ENCODE results near the gene MMP14. TPM values are rescaled to one million over a fixed set of nuclear protein-coding genes. Genes with fewer than 3 reads are reported as not detected.
"Not testable (repeated sequence)": the region's sequence is repeated elsewhere in the genome, so short reads cannot be mapped to it uniquely, and the experiment has no call there.

The MMP14 gene
- total RNA-seq, 1 experiment from 2014 or later = 268 TPM

- no peak for DNase-seq (ENCODE audit: low spot score)
These were observed 22.0 kb upstream of the MMP14 start for GRCh38 chr14:22814373-22814772.

DNA sequence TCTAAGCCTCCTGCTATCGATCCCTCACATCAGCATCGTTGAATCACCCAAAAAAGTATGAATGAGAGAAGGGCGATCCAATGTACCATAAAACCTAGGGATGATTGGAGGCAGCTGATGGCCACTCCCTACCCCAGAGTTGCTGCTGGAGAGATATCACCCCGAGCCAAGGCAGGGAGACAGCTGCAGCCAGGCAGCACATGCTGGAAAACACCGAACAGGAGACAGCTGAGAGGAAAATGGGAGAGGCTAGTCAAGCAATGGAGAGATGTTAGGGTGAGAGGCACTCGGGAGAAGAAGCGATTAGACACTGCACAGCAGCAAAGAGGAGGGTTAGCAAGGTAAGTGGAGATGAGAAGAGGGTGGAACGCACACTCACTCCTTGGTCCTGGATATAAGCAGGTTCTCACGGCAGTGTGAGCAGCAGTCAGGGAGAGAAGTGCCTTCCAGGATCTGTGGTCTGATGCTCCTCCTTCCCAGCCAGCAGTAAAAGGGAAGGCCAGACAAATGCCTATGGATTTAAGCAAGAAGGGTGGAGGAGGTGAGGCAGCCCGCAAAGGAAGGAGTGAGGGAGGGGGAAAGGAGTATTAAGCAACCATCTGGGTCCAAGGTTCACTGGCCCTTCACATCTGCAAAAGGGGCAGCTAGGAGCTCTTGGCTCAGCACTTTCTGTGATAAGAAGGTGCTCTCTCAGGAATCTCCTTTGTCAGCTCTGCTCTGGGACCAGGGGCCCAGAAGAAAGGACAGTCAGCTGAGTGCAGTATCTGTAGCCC lies 21.3 kb upstream of the MMP14 start, which contains the start of gene SLC7A7:
TSS of gene SLC7A7 (minus strand) at position 495 of the 773 bp plus-strand sequence. CDS start 2,037 bp downstream, outside the sequence.
- peak; percentile 55 for DNase-seq (ENCODE audit: low spot score)

GRCh38 chr14:22819151-22819988 lies 17.0 kb upstream of the MMP14 start:
- peak; percentile 81 for DNase-seq (ENCODE audit: low spot score)

GRCh38 chr14:22820731-22821130 lies 15.7 kb upstream of the MMP14 start:
- no peak for DNase-seq (ENCODE audit: low spot score)

GRCh38 chr14:22821193-22822015 lies 15.0 kb upstream of the MMP14 start:
- no peak for DNase-seq (ENCODE audit: low spot score)

- DNase-seq (ENCODE audit: low spot score) = no peak
These were observed 14.3 kb upstream of the MMP14 start for GRCh38 chr14:22822016-22822570.

DNA sequence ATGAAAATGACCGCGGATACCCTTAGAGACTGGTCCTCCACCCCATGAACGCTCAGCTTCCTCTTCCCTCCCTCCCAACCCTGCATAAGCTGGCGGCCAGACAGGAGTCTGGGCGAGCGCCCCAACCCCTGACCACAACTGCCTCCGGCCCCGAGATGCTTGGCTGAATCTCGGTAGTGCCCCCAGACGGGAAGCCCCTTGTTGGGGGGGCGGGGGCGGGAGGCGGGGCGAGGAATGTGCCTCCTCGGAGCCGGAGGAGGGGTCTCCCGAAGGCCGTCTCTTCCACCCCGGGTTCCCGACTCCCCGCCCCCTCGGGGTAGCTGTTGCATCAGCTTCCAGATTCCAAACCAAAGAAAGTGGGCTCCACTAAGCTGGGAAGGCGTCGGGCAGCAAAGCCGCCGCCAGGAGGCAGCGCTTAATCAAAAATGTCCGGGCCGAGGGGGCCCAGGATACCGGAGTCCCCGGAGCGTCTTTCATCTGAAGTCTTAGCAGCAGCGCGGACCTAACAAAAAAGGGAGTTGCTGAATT lies 13.8 kb upstream of the MMP14 start:
- peak; percentile 84 for DNase-seq (ENCODE audit: low spot score)

- DNase-seq (ENCODE audit: low spot score) = peak; percentile 97
These were observed 11.6 kb upstream of the MMP14 start for GRCh38 chr14:22824711-22825359.

DNA sequence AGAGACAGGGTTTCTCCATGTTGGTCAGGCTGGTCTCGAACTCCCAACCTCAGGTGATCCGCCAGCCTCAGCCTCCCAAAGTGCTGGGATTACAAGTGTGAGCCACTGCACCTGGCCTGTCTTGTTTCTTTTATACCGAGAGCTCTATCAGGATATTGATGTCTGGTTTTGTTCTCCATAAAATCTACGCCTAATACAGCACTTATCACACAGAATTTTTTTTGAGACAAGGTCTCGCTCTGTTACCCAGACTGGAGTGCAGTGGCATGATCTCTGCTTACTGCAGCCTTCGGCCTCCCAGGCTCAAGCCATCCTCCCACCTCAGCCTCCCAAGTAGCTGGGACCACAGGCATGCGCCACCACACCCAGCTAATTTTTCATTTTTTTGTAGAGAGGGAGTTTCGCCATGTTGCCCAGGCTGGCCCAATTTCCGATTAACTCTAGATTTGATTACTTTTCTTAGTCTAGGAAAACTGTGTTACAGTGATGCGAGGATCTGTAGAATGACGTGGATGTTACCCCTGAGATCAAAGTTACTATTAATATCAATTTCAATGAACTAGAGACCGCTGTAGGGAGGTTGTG lies 7.2 kb upstream of the MMP14 start:
- DNase-seq (ENCODE audit: low spot score) = not testable (repeated sequence)

DNA sequence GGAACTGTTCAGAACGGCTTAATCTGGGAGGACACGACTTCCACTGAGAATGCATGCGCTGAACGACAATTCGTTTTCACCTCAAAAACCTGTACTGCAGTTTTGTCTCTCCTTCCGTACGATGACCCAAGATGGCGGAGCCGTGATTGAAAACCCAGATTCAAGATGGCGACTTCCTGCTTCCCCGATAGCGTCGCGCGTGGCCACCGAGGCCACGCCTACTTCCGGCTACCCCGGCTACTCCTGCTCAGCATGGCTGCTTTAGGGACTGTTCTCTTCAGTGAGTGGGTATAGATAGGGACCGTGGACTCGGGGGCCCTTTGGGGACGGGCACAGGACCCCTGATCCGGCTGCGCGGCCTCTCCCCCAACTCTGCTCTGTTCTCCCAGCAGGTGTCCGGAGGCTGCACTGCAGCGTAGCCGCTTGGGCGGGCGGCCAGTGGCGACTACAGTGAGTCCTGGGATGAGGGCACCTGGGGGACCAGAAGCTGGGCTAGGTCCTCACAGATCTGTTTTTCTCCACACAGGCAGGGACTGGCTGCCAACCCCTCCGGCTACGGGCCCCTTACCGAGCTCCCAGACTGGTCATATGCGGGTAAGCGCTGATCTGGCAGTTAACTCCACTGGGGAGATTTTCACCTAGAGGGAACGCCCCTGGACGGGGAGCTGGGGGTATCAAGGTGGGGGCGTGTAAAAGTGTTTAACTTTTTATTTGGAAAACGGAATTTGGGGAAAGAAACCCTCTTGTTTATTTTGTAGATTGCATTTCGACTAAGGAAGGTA lies 6.5 kb upstream of the MMP14 start, which contains the start of gene MRPL52:
TSS of gene MRPL52 (plus strand) at position 227 of the 782 bp plus-strand sequence. CDS start at position 253, 26 bp downstream.
- peak; percentile 84 for DNase-seq (ENCODE audit: low spot score)

DNA sequence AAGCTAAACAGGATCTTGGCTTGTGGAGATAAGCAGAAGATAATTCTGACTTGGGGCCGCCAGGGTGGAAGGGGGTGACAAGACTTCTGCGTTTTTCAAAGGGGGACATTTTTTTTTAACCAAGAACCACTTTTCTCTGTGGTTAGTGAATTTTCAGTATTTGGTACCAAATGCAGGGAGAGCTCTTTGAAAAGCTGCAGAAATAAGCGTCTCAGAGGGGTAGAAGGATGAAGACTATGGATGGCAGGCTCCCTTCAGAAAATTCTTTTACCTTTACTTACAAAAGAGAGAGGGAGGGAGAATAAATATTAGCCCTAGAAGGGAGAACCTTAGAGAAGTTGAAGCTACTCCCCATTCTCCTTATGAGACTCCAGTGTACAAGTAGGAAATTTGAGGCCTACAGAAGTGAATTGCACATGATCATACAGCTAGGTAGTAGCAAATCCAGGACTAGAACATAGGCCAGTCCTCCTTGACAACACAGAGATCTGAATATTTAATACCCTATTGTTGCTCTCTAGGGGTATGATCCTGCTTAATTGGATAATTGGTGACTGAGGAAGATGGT lies 5.9 kb upstream of the MMP14 start:
- no peak for DNase-seq (ENCODE audit: low spot score)

GRCh38 chr14:22835505-22835904 lies 880 bp upstream of the MMP14 start:
- no peak for DNase-seq (ENCODE audit: low spot score)

DNA sequence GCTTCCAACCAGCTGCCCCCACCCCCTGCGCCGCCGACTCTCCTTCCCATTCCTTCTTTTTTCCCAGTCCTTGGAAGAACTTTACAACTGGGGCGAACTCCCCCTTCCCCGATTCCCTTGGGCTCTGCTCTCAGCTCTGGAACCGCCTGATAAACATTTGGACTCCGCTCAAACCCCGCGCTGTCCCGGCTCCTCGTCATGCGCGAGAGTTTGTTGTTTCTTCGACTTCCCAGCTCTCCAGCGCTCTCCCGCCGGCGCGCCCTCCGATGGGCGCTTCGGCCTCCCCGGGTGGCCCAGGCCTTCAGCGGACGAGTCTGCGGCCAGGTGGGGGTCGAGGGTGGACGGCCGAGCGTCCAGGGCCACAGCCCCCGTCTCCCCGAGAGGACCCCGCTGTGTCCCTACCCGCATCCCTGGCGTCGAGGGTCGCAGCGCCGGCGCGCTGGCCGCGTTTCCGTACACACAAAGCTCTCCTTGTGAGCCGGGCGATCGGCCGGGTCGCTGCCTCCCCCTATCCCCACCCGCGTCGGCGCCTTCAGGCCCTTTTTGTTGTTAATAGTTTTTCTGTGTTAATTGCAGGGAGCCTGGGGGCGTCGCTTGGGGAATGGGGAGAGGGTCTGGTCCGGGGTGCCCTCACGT lies 847 bp downstream of the MMP14 start:
- no peak for DNase-seq (ENCODE audit: low spot score)

DNA sequence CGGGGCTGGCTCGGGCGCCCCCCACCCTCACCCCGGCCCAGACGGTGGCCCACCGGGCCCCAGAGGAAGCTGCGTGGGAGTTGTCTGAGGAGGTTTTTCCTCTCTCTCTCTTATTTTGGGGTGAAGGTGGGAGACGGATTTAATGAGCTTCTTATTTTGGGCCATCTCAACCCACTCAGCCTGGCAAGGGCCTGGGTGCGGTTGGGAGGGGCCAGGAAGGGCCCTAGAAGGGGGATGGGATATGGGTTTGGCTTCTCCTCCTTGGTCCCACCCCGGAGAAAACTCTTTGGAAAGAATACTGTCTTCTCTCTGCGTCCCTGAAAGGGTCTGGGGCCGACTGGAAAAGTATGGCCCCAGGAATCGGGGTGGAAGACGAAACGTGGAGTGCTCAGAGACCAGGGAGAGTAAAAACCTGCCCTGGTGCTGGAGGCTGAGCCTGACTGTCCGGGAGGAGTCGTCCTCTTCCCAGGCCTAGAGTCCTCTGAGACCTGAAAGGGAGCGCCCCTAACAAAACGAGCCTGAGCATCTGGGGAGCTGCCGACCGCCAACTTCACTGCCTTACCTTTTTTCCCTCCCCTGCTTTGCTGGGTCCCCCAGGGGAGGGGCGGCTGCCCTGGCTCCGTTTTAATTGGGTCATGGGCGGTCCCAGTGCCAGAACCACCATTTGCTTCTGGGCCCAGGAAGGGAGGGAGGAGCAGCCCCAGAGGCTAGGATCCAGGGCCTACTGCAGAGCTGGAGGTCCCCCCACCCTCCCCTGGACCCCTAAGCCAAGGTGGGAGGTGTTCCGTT lies 1.6 kb downstream of the MMP14 start:
- peak; percentile 24 for DNase-seq (ENCODE audit: low spot score)

DNA sequence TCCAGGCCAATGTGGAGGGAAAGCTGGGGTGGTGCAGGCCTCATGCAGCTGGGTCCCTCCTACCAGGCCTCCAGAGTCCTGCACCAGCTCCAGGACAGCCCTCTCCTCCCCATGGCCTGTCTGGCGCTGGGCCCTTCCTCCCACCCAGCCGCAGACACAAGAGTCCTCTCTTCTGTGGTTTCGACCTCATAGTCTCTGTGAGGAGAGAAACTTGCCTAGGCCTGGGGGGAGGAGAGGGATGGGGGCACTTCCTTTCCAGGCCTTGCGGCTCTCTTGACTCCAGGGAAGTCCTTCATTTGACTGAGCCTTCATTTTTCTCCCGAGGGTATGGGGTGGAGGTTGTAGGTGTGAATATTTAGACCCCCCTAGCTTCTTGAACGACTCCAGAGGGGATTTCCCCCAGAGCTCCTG lies 2.3 kb downstream of the MMP14 start:
- DNase-seq (ENCODE audit: low spot score) = peak; percentile 75

DNA sequence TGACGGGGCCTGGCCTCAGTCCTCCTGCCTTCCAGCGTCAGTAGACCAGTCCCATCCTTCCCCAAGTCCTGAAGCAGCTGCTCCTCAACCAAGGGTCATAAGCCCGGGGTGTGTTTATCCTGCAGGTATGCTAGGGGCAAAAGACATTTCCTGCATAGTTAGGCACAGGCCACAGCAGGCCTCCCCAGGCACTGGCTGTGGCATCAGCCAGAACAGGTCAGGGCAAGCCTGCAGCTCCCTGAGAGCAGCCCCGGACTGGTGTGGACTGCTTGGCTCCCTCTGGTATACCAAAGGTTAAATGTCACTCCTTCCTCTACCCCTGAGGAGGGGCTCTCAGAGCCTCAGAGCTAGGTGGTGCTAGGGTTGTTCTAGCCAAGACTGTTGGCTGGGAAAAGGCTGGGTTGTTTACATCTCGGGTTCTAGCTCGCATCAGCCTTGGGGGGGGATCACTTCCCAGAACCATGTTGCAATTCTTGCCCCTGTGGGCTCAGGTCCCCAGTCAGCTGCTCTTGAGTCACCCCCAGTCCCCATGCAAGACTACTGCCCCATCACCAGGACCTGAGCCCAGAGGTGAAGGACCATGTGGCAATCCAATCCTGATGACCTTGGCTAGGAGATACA lies 2.9 kb downstream of the MMP14 start:
- no peak for DNase-seq (ENCODE audit: low spot score)

DNA sequence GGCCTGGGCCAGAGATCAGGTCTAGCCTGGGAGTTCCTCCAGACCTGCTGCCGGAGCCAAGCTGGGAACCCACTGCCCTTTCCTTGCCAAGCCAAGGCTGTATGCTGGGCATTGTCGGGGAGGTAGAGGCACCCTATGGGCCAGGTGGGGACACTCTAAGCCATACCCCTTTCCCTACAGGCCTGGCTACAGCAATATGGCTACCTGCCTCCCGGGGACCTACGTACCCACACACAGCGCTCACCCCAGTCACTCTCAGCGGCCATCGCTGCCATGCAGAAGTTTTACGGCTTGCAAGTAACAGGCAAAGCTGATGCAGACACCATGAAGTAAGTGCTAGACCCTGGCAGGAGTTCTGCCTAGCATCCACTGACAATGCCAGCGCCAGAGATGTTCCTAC lies 4.9 kb downstream of the MMP14 start:
- DNase-seq (ENCODE audit: low spot score) = no peak
